ENCODE data around the gene CLMN.

Gene CLMN

GRCh38 chr14:95253039-95253630 is 66.6 kb downstream of the CLMN start:
- intact Hi-C loops (cut with DNase I; ENCODE audit: low total_unique reads) = no loop called here
- H3K27ac ChIP-seq = no peak overlapping the region

DNA sequence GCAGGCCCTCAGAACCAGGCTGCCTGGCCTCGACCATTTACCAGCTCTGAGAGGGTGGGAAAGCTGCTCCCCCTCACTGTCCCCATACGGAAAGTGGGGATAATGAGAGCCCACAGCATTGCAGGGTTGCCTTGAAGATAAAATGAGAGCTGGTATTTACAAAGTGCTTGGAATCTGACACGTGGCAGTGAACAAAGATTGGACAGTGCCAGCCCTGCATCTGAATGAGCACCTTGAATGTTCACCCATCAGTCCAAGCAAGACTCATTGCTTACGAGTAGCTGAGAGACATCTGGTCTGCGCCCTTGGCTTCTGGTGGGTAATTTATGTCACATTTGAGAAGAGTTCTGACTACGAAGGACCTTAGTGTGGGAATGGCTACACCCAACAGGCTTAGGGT is 67.5 kb downstream of the CLMN start:
- no peak for DNase-seq
- TF ChIP-seq, protein P1, sequence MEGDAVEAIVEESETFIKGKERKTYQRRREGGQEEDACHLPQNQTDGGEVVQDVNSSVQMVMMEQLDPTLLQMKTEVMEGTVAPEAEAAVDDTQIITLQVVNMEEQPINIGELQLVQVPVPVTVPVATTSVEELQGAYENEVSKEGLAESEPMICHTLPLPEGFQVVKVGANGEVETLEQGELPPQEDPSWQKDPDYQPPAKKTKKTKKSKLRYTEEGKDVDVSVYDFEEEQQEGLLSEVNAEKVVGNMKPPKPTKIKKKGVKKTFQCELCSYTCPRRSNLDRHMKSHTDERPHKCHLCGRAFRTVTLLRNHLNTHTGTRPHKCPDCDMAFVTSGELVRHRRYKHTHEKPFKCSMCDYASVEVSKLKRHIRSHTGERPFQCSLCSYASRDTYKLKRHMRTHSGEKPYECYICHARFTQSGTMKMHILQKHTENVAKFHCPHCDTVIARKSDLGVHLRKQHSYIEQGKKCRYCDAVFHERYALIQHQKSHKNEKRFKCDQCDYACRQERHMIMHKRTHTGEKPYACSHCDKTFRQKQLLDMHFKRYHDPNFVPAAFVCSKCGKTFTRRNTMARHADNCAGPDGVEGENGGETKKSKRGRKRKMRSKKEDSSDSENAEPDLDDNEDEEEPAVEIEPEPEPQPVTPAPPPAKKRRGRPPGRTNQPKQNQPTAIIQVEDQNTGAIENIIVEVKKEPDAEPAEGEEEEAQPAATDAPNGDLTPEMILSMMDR (IDR thresholded peaks at IDR 0.05) = no peak
- Histone ChIP-seq H3K27ac (no peak overlapping the region), H3K9me3 (no peaks in the 10 kb centered on the region), H3K4me1 (peaks cover 0 to 8% (median 0%) of the 10 kb centered on the region in 4 donors), H3K27me3 (no peaks in the 10 kb centered on the region), H3K4me3 (no peak overlapping the region), H3K36me3 (no peaks in the 10 kb centered on the region)
- intact Hi-C loops (cut with DNase I; ENCODE audit: low total_unique reads) = no loop called here

More at GRCh38 chr14:95253039-95253630, 66.6 kb downstream of the CLMN start:
- DNase-seq = no peak
- Histone ChIP-seq H3K27me3 (no peaks in the 10 kb centered on the region), H3K36me3 (no peaks in the 10 kb centered on the region), H3K9me3 (no peaks in the 10 kb centered on the region), H3K4me3 (no peak overlapping the region), H3K4me1 (peaks cover 0 to 8% (median 0%) of the 10 kb centered on the region in 4 donors)
- TF ChIP-seq, protein P1 (IDR thresholded peaks at IDR 0.05) = no peak

- TF ChIP-seq, protein P1 (IDR thresholded peaks at IDR 0.05) = no peak
- no peak for DNase-seq
- H3K27ac ChIP-seq = no peak overlapping the region
- peaks cover 0 to 8% (median 0%) of the 10 kb centered on the region in 4 donors for H3K4me1 ChIP-seq
- H3K4me3 ChIP-seq = no peak overlapping the region
- no peaks in the 10 kb centered on the region for H3K27me3 ChIP-seq
- H3K9me3 ChIP-seq = no peaks in the 10 kb centered on the region
- H3K36me3 ChIP-seq = no peaks in the 10 kb centered on the region
- intact Hi-C loops (cut with DNase I; ENCODE audit: low total_unique reads) = no loop called here
Measured at GRCh38 chr14:95250936-95251335, 68.8 kb downstream of the CLMN start.

- TF ChIP-seq, protein P1 (IDR thresholded peaks at IDR 0.05) = no peak
- no peak overlapping the region for H3K27ac ChIP-seq
- intact Hi-C loops (cut with DNase I; ENCODE audit: low total_unique reads) = no loop called here
- no peak overlapping the region for H3K4me3 ChIP-seq
- peaks cover 0 to 8% (median 0%) of the 10 kb centered on the region in 4 donors for H3K4me1 ChIP-seq
- H3K9me3 ChIP-seq = no peaks in the 10 kb centered on the region
- no peaks in the 10 kb centered on the region for H3K27me3 ChIP-seq
- no peak for DNase-seq
- H3K36me3 ChIP-seq = no peaks in the 10 kb centered on the region
Measured at GRCh38 chr14:95250140-95250769, 69.5 kb downstream of the CLMN start.

DNA sequence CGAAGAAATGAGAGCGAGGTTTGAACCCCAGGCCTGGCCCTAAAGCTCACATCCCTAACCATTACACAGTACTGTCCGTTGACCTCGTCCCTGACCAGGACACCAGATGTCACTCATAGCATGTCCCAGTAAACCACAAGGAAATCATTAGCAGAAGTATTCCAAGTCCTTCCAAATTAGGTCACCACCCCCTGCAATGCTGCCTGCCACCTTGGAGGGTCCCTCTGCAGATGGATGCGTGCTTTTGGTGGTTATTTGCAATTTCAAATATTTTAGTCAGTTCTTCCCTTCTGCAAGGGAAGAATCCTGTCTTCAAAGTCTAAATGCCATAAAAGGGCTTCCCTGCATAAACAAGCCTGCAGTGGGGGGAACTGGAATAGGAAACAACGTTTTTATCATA is 71.3 kb downstream of the CLMN start:
- Histone ChIP-seq H3K4me3 (no peak overlapping the region), H3K9me3 (no peaks in the 10 kb centered on the region), H3K27ac (no peak overlapping the region), H3K27me3 (no peaks in the 10 kb centered on the region), H3K36me3 (no peaks in the 10 kb centered on the region), H3K4me1 (peaks cover 0 to 3% (median 0%) of the 10 kb centered on the region in 4 donors)
- TF ChIP-seq, protein P1 (IDR thresholded peaks at IDR 0.05) = no peak
- DNase-seq = peak in 1 of 2 donors; percentile 4
- intact Hi-C loops (cut with DNase I; ENCODE audit: low total_unique reads) = no loop called here

Measured in tibial artery (tissue), 4 donors.